Measurements from ENCODE around the gene DZANK1.
"Not testable (repeated sequence)": the region's sequence is repeated elsewhere in the genome, so short reads cannot be mapped to it uniquely, and the experiment has no call there.

The DZANK1 gene

DNA sequence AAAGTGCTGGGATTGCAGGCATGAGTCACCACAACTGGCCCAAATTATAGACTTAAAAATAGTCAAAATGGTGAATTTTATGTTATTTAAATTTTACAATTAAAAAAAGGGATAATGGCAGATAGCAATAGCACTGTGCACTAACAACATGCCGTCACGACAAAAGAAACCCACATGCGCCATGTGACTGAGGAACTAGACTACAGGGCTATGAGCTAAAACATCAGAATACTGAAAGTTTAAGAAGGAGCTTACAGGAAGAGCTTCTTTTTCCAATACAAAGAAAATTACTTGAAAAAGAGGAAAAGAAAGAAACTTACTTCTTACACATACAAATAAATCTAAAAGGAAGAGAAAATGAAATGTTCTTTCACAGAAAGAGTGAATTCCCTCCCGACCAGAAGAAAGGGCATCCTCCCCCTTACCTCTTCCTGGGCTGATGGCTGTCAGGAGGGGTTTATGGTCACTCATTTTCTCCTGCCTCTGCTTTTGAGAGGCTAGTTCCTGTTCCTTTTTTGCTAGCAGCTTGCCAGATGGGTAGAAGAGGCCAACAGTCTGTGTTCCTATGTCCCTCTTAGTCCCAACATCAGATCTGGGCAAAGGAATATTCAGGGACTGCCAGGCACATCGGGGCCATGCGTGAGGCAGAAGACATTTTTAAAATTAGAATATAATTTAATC, 54.5 kb downstream of the DZANK1 start:
- in situ Hi-C loops (cut with HindIII; ENCODE audit: low sequenced_read_pairs), result no loop called here
- no peak for DNase-seq (ENCODE audit: low read depth)
- no peak overlapping the region for H3K4me3 ChIP-seq (ENCODE audit: low read depth, low read length)
- TF ChIP-seq, protein P1, sequence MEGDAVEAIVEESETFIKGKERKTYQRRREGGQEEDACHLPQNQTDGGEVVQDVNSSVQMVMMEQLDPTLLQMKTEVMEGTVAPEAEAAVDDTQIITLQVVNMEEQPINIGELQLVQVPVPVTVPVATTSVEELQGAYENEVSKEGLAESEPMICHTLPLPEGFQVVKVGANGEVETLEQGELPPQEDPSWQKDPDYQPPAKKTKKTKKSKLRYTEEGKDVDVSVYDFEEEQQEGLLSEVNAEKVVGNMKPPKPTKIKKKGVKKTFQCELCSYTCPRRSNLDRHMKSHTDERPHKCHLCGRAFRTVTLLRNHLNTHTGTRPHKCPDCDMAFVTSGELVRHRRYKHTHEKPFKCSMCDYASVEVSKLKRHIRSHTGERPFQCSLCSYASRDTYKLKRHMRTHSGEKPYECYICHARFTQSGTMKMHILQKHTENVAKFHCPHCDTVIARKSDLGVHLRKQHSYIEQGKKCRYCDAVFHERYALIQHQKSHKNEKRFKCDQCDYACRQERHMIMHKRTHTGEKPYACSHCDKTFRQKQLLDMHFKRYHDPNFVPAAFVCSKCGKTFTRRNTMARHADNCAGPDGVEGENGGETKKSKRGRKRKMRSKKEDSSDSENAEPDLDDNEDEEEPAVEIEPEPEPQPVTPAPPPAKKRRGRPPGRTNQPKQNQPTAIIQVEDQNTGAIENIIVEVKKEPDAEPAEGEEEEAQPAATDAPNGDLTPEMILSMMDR (IDR thresholded peaks at IDR 0.05; ENCODE audit: low read depth, low read length, missing control alignments), result no peak

DNA sequence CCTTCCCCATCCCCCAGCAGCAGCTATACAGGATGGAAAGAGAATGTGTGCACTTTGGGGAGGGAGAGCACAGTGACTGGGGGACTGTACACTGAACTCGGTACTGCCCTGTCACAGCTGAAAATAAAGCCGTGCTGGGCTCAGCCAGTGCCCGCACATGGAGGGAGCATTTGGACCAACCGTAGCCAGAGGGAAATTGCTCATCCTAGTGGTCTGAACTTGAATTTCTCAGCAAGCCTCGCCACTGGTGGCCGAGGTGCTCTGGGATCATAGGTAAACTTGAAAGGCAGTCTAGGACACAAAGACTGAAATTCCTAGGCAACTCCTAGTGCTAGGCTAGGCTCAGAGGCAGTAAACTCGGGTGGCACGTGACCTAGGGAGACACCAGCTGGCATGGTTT, 61.0 kb downstream of the DZANK1 start:
- TF ChIP-seq, protein P1 (IDR thresholded peaks at IDR 0.05; ENCODE audit: low read depth, low read length, missing control alignments), result no peak
- in situ Hi-C loops (cut with HindIII; ENCODE audit: low sequenced_read_pairs), result no loop called here
- no peak overlapping the region for H3K4me3 ChIP-seq (ENCODE audit: low read depth, low read length)
- no peak for DNase-seq (ENCODE audit: low read depth)

DNA sequence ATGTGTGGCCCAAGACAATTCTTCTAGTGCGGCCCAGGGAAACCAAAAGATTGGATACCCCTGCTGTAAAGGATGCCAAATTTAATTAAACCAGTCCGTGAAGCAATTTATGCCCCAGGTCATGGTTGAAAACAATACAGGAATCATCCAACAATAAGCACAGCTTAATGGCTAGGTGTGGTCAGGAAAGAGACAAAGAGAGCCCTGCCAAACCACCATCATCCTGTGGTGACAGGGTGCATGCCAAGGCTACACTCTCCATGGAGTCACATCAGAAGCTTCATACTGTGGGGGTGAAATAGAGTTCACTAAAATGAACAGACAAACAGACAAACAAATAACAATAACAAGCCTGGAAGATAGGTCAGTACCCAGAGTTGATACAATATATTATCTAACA, 62.7 kb downstream of the DZANK1 start:
- in situ Hi-C loops (cut with HindIII; ENCODE audit: low sequenced_read_pairs), result no loop called here
- peak; percentile 9 for DNase-seq (ENCODE audit: low read depth)
- H3K4me3 ChIP-seq (ENCODE audit: low read depth, low read length), result no peak overlapping the region
- TF ChIP-seq, protein P1 (IDR thresholded peaks at IDR 0.05; ENCODE audit: low read depth, low read length, missing control alignments), result no peak

DNA sequence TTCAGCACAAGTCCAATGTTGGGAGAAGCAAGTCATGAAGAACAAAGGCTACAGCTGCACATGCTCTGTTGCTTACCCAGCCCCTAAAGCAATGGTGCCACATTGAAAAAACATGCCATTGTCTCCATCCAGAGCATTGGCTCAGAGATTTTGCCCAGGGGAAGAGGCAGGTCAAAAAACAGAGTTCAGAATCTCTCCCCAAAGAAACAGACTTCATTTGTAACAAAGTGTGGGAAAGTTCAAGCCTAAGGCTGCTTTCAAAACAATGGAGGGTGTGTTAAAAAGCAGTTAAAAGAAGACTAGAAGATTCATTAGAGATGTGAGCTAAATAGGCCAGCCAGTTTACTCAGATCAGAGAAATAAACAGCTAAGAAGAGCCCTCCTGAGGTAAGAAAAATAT, 63.6 kb downstream of the DZANK1 start:
- TF ChIP-seq, protein P1 (IDR thresholded peaks at IDR 0.05; ENCODE audit: low read depth, low read length, missing control alignments), result no peak
- in situ Hi-C loops (cut with HindIII; ENCODE audit: low sequenced_read_pairs), result no loop called here
- H3K4me3 ChIP-seq (ENCODE audit: low read depth, low read length), result no peak overlapping the region
- DNase-seq (ENCODE audit: low read depth), result no peak

DNA sequence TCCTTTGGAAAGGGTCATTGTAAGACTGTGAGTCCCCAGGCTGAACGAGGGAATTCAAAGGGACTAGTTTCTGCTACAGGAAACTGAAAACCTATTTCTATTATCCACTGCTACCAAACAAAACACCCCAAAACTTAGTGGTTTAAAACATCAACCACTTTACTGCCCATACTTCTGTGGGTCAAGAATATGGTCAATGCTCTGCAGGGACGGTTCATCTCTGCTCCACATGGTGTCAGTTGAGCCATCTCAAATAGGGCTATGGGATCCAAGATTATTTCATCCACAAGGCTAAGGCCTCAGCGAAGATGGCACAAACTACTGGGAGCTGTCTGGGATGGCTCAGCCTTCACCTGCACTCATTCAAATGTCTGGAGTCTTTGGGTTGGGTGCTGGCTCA, 65.5 kb downstream of the DZANK1 start:
- no peak for DNase-seq (ENCODE audit: low read depth)
- in situ Hi-C loops (cut with HindIII; ENCODE audit: low sequenced_read_pairs), result no loop called here
- no peak overlapping the region for H3K4me3 ChIP-seq (ENCODE audit: low read depth, low read length)
- TF ChIP-seq, protein P1 (IDR thresholded peaks at IDR 0.05; ENCODE audit: low read depth, low read length, missing control alignments), result no peak

DNA sequence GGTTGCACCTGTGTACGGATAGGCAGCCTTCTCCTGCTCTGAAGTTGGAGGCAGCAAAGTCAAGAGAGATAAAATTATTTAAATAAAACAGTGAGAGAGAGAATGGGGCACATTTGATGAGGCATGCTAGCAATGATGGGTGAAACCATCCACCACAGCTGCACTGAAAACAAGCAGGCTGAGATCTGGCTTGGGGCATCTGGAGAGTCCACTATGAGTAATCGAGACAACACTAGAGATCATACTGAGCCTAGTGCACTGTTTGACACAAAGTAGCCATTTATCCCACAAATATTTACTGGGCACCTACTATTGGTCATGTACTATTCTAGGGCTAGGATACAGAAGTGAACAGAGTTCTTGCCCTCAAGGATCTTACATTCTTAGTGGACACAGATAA, 66.4 kb downstream of the DZANK1 start:
- TF ChIP-seq, protein P1 (IDR thresholded peaks at IDR 0.05; ENCODE audit: low read depth, low read length, missing control alignments), result no peak
- no peak for DNase-seq (ENCODE audit: low read depth)
- H3K4me3 ChIP-seq (ENCODE audit: low read depth, low read length), result no peak overlapping the region
- in situ Hi-C loops (cut with HindIII; ENCODE audit: low sequenced_read_pairs), result no loop called here

DNA sequence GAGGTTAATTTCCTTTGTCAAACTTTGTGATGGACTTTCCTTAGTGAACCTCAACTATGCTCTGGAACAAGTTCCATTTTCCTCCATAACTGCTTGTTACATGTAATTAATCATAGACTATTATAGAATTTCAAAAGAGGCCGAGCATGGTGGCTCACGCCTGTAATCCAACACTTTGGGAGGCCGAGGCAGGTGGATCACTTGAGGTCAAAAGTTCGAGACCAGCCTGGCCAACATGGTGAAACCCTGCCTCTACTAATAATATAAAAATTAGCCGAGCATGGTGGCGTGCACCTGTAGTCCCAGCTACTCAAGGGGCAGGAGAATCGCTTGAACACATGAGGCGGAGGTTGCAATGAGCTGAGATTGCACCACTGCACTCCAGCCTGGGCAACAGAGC, 68.1 kb downstream of the DZANK1 start:
- DNase-seq (ENCODE audit: low read depth); in situ Hi-C loops (cut with HindIII; ENCODE audit: low sequenced_read_pairs); H3K4me3 ChIP-seq (ENCODE audit: low read depth, low read length): not testable (repeated sequence)

Measured in astrocyte of the cerebellum (primary cell).